Panc1 (cell line): ENCODE measurements around the gene FAF1.

Source experiments
- CTCF ChIP-seq: fragments of 450-650 bp; IDR thresholded peaks from 2 replicates; pipeline ENCODE4 v1.5.1; 2017; ENCODE audit warnings: mild to moderate bottlenecking
- POLR2AphosphoS5 ChIP-seq: IDR thresholded peaks from 2 replicates; pipeline ENCODE4 v1.6.1; 2012; ENCODE audit warnings: mild to moderate bottlenecking, low read depth, low read length, moderate library complexity
- REST ChIP-seq, 2 experiments: IDR thresholded peaks; 2 replicates each; pipeline ENCODE4 v1.6.1; 2011 to 2012; ENCODE audit warnings: low read depth in 2 of 2, control low read depth in 1 of 2, low read length in 1 of 2, mild to moderate bottlenecking in 1 of 2, moderate library complexity in 1 of 2; ENCODE audit not compliant: insufficient read depth in 1 of 2
- SIN3A ChIP-seq: IDR thresholded peaks from 2 replicates; pipeline ENCODE4 v1.6.1; 2012; ENCODE audit warnings: low read depth, mild to moderate bottlenecking, low read length, moderate library complexity, borderline replicate concordance; ENCODE audit not compliant: insufficient read depth

- TF ChIP-seq POLR2AphosphoS5, result no peak
- TF ChIP-seq CTCF, result no peak
- no peak for TF ChIP-seq REST (IDR thresholded peaks at IDR 0.05; ENCODE audit: insufficient read depth in 1 of 2, low read depth in 2 of 2, low read length in 1 of 2)
- no peak for TF ChIP-seq SIN3A
These were observed 428.5 kb downstream of the FAF1 start for GRCh38 chr1:50531601-50532000.
